Naive thymus-derived CD8-positive, alpha-beta T cell (primary cell): ENCODE measurements around the gene FGA. TPM values are rescaled to one million over a fixed set of nuclear protein-coding genes. Genes with fewer than 3 reads are reported as not detected.

Experiments used
- ATAC-seq, 2 donors: fragments of 150-1000 bp; cut with Tn5 transposase in 1 of 2; sonication (Bioruptor Pico), chemical (Tn5 transposase) in 1 of 2; 1 replicate in 1 of 2; 2 replicates in 1 of 2; pipeline ENCODE4 v1.10.0; 2021; ENCODE audit warnings: mild to moderate bottlenecking in 2 of 2, moderate library complexity in 2 of 2
- POLR2A ChIA-PET: fragments of 350-600 bp; sonication (Branson Sonifier 250); formaldehyde crosslinking; loops from one replicate; lab custom pipeline; 2021; ENCODE audit warnings: antibody characterized with exemption; lab: Charles Lee
- DNase-seq, 10 donors: peaks; one replicate each; pipeline versions ENCODE4 v3.0.0 to v3.0.0-alpha.2; 2020 to 2022
- H3K27ac Mint-ChIP-seq, 10 donors: one replicate each; pipeline ENCODE4 v1.8.0; 2020 to 2022; ENCODE audit warnings: mild to moderate bottlenecking in 10 of 10, mixed read lengths in 10 of 10, moderate library complexity in 4 of 10, inconsistent platforms in 1 of 10
- H3K27me3 Mint-ChIP-seq, 5 donors: one replicate each; pipeline ENCODE4 v1.8.0; 2021 to 2022; ENCODE audit warnings: mixed read lengths in 5 of 5
- H3K36me3 Mint-ChIP-seq, 3 donors: one replicate each; pipeline ENCODE4 v1.8.0; 2020 to 2022; ENCODE audit warnings: mixed read lengths in 3 of 3, mild to moderate bottlenecking in 2 of 3, inconsistent platforms in 1 of 3
- H3K4me1 Mint-ChIP-seq, 4 donors: one replicate each; pipeline ENCODE4 v1.8.0; 2021 to 2022; ENCODE audit warnings: mixed read lengths in 4 of 4
- H3K4me3 Mint-ChIP-seq, 10 donors: one replicate each; pipeline ENCODE4 v1.8.0; 2020 to 2022; ENCODE audit warnings: mild to moderate bottlenecking in 10 of 10, mixed read lengths in 10 of 10, moderate library complexity in 6 of 10, inconsistent platforms in 1 of 10
- H3K9me3 Mint-ChIP-seq, 9 donors: one replicate each; pipeline ENCODE4 v1.8.0; 2020 to 2022; ENCODE audit warnings: mixed read lengths in 9 of 9, mild to moderate bottlenecking in 3 of 9, inconsistent platforms in 1 of 9, moderate library complexity in 1 of 9
- polyA plus RNA-seq, 3 donors: library from polyadenylated mRNA; unstranded; fragments of 300-500 nt; fragmentation: Illumina TruSeq; gene quantifications; one replicate each; pipeline ENCODE4 v1.2.3, GENCODE V29; 2021
- total RNA-seq, 8 experiments: library from RNA in 2 of 8; stranded (reverse) in 2 of 8; gene quantifications; one replicate each; pipeline ENCODE4 v1.2.3 and lab custom pipeline; 2021 to 2026

FGA gene
- total and polyA plus RNA-seq, 5 experiments from 2014 or later: not detected

GRCh38 chr4:154565704-154566103 lies 24.8 kb downstream of the FGA start:
- DNase-seq (no peak), ATAC-seq (no peak)
- Mint-ChIP-seq H3K4me3 (no peak overlapping the region), H3K9me3 (no peaks in the 10 kb centered on the region), H3K27ac (no peak overlapping the region), H3K27me3 (peaks cover 0 to 9% (median 3%) of the 10 kb centered on the region in 5 donors), H3K36me3 (no peaks in the 10 kb centered on the region), H3K4me1 (no peaks in the 10 kb centered on the region)
- POLR2A ChIA-PET: no interaction called here

- Mint-ChIP-seq H3K9me3 (no peaks in the 10 kb centered on the region), H3K4me3 (no peak overlapping the region), H3K27me3 (peaks cover 0 to 9% (median 6%) of the 10 kb centered on the region in 5 donors), H3K36me3 (no peaks in the 10 kb centered on the region), H3K4me1 (no peaks in the 10 kb centered on the region), H3K27ac (no peak overlapping the region)
- POLR2A ChIA-PET: no interaction called here
- ATAC-seq (no peak), DNase-seq (no peak)
Observed at GRCh38 chr4:154564311-154564710, 26.2 kb downstream of the FGA start.

GRCh38 chr4:154562697-154563254 lies 27.8 kb downstream of the FGA start, which contains the start of gene FGB:
Gene FGB (plus strand): TSS chr4:154563011. CDS start chr4:154563019, 8 bp downstream.
- Mint-ChIP-seq H3K36me3 (no peaks in the 10 kb centered on the region), H3K9me3 (no peaks in the 10 kb centered on the region), H3K4me3 (no peak within 1 kb of the TSS), H3K27ac (no peak within 1 kb of the TSS), H3K4me1 (no peaks in the 10 kb centered on the region), H3K27me3 (peaks cover 0 to 12% (median 6%) of the 10 kb centered on the region in 5 donors)
- POLR2A ChIA-PET: no interaction called here
- ATAC-seq (no peak), DNase-seq (no peak)

- no peaks in the 10 kb centered on the region for H3K4me1 Mint-ChIP-seq
- no peaks in the 10 kb centered on the region for H3K36me3 Mint-ChIP-seq
- H3K9me3 Mint-ChIP-seq: no peaks in the 10 kb centered on the region
- peaks cover 0 to 12% (median 6%) of the 10 kb centered on the region in 5 donors for H3K27me3 Mint-ChIP-seq
- H3K27ac Mint-ChIP-seq: no peak overlapping the region
- no peak overlapping the region for H3K4me3 Mint-ChIP-seq
- ATAC-seq (no peak), DNase-seq (no peak)
- POLR2A ChIA-PET: no interaction called here
Observed at GRCh38 chr4:154560824-154561231, 29.7 kb downstream of the FGA start.

- POLR2A ChIA-PET: no interaction called here
- ATAC-seq: no peak
Observed at GRCh38 chr4:154560419-154560801, 30.1 kb downstream of the FGA start.

GRCh38 chr4:154559494-154560418 lies 30.8 kb downstream of the FGA start:
- POLR2A ChIA-PET: no interaction called here
- no peaks in the 10 kb centered on the region for H3K36me3 Mint-ChIP-seq
- H3K27me3 Mint-ChIP-seq: peaks cover 0 to 12% (median 6%) of the 10 kb centered on the region in 5 donors
- no peak overlapping the region for H3K4me3 Mint-ChIP-seq
- H3K27ac Mint-ChIP-seq: no peak overlapping the region
- DNase-seq (no peak), ATAC-seq (no peak)
- H3K9me3 Mint-ChIP-seq: no peaks in the 10 kb centered on the region
- H3K4me1 Mint-ChIP-seq: no peaks in the 10 kb centered on the region

More at GRCh38 chr4:154560419-154560801, 30.1 kb downstream of the FGA start:
- Mint-ChIP-seq H3K27ac (no peak overlapping the region), H3K9me3 (no peaks in the 10 kb centered on the region), H3K27me3 (peaks cover 0 to 12% (median 6%) of the 10 kb centered on the region in 5 donors), H3K4me3 (no peak overlapping the region), H3K4me1 (no peaks in the 10 kb centered on the region), H3K36me3 (no peaks in the 10 kb centered on the region)
- no peak for DNase-seq

GRCh38 chr4:154559141-154559493 lies 31.4 kb downstream of the FGA start:
- no peak for ATAC-seq
- no peaks in the 10 kb centered on the region for H3K36me3 Mint-ChIP-seq
- H3K4me1 Mint-ChIP-seq: no peaks in the 10 kb centered on the region
- H3K27me3 Mint-ChIP-seq: peaks cover 0 to 12% (median 6%) of the 10 kb centered on the region in 5 donors
- no peaks in the 10 kb centered on the region for H3K9me3 Mint-ChIP-seq
- no peak for DNase-seq
- no peak overlapping the region for H3K4me3 Mint-ChIP-seq
- POLR2A ChIA-PET: no interaction called here
- no peak overlapping the region for H3K27ac Mint-ChIP-seq

GRCh38 chr4:154551872-154552686 lies 38.5 kb downstream of the FGA start:
- POLR2A ChIA-PET: interaction anchor here (1.3 kb wide), 1 partner anchor 74 kb away, joined by 3 read pairs; no protein-coding TSS in a partner anchor
- peaks cover 13 to 37% (median 25%) of the 10 kb centered on the region in 4 donors for H3K4me1 Mint-ChIP-seq
- peaks cover 0 to 10% (median 0%) of the 10 kb centered on the region in 3 donors for H3K36me3 Mint-ChIP-seq
- H3K27me3 Mint-ChIP-seq: no peaks in the 10 kb centered on the region
- DNase-seq (peak; percentile 44 to 82 (median 66)), ATAC-seq (peak; percentile 34 to 37)
- H3K27ac Mint-ChIP-seq: peak overlapping the region in 5 of 10 donors; percentile 56 to 77 (median 72)
- peak overlapping the region in 3 of 10 donors; percentile 10 to 45 (median 17) for H3K4me3 Mint-ChIP-seq
- H3K9me3 Mint-ChIP-seq: no peaks in the 10 kb centered on the region

- ATAC-seq: peak; percentile 94 to 96
- POLR2A ChIA-PET: interaction anchor here (0.9 to 1.0 kb wide), 2 partner anchors 219 to 1403 kb away, joined by 3 to 5 read pairs; partner anchors contain the start of gene CTSO
- Mint-ChIP-seq H3K9me3 (no peaks in the 10 kb centered on the region), H3K4me3 (peak within 1 kb of the TSS; percentile 96 to 100 (median 98)), H3K36me3 (peaks cover 0 to 28% (median 0%) of the 10 kb centered on the region in 3 donors), H3K4me1 (peaks cover 13 to 39% (median 25%) of the 10 kb centered on the region in 4 donors), H3K27ac (peak within 1 kb of the TSS; percentile 95 to 99 (median 97)), H3K27me3 (no peaks in the 10 kb centered on the region)
- peak; percentile 89 to 98 (median 96) for DNase-seq
Observed at GRCh38 chr4:154549894-154550790, 40.4 kb downstream of the FGA start, which contains the start of gene PLRG1. Gene PLRG1 (minus strand): TSS chr4:154550400. CDS start chr4:154550308, 92 bp downstream.

- H3K27me3 Mint-ChIP-seq: no peaks in the 10 kb centered on the region
- POLR2A ChIA-PET: no interaction called here
- DNase-seq (no peak), ATAC-seq (no peak)
- H3K36me3 Mint-ChIP-seq: peaks cover 12 to 63% (median 19%) of the 10 kb centered on the region in 3 donors
- no peak overlapping the region for H3K27ac Mint-ChIP-seq
- peaks cover 0 to 3% (median 0%) of the 10 kb centered on the region in 9 donors for H3K9me3 Mint-ChIP-seq
- peaks cover 14 to 34% (median 24%) of the 10 kb centered on the region in 4 donors for H3K4me1 Mint-ChIP-seq
- no peak overlapping the region for H3K4me3 Mint-ChIP-seq
Observed at GRCh38 chr4:154545689-154546088, 44.9 kb downstream of the FGA start.

GRCh38 chr4:154542271-154542879 lies 48.2 kb downstream of the FGA start:
- H3K4me1 Mint-ChIP-seq: peaks cover 0 to 9% (median 4%) of the 10 kb centered on the region in 4 donors
- POLR2A ChIA-PET: no interaction called here
- H3K27ac Mint-ChIP-seq: peak overlapping the region in 2 of 10 donors; percentile 2 to 56
- DNase-seq (no peak), ATAC-seq (no peak)
- H3K9me3 Mint-ChIP-seq: peaks cover 0 to 3% (median 0%) of the 10 kb centered on the region in 9 donors
- peaks cover 15 to 84% (median 24%) of the 10 kb centered on the region in 3 donors for H3K36me3 Mint-ChIP-seq
- no peaks in the 10 kb centered on the region for H3K27me3 Mint-ChIP-seq
- no peak overlapping the region for H3K4me3 Mint-ChIP-seq
